ENCODE results near the gene CAB39.

Gene CAB39

GRCh38 chr2:230847883-230848388, 135.3 kb downstream of the CAB39 start:
- peak; percentile 34 for DNase-seq (ENCODE audit: low read depth)

GRCh38 chr2:230849633-230850357, 137.2 kb downstream of the CAB39 start:
- no peak overlapping the region for H3K4me3 ChIP-seq (ENCODE audit: control insufficient read depth, low read depth, low read length)
- peak; percentile 84 for TF ChIP-seq CTCF (IDR thresholded peaks at IDR 0.05; ENCODE audit: control insufficient read depth, insufficient read depth, low read depth, low read length, missing control alignments)
- no peak for DNase-seq (ENCODE audit: low read depth)

More at GRCh38 chr2:230847883-230848388, 135.3 kb downstream of the CAB39 start:
- TF ChIP-seq CTCF (IDR thresholded peaks at IDR 0.05; ENCODE audit: control insufficient read depth, insufficient read depth, low read depth, low read length, missing control alignments): peak; percentile 94
- H3K4me3 ChIP-seq (ENCODE audit: control insufficient read depth, low read depth, low read length): no peak overlapping the region

- no peak for DNase-seq (ENCODE audit: low read depth)
- no peak for TF ChIP-seq CTCF (IDR thresholded peaks at IDR 0.05; ENCODE audit: control insufficient read depth, insufficient read depth, low read depth, low read length, missing control alignments)
- no peak overlapping the region for H3K4me3 ChIP-seq (ENCODE audit: control insufficient read depth, low read depth, low read length)
Observed at GRCh38 chr2:230850358-230850658, 137.7 kb downstream of the CAB39 start.

- TF ChIP-seq CTCF (IDR thresholded peaks at IDR 0.05; ENCODE audit: control insufficient read depth, insufficient read depth, low read depth, low read length, missing control alignments): no peak
- no peak overlapping the region for H3K4me3 ChIP-seq (ENCODE audit: control insufficient read depth, low read depth, low read length)
- no peak for DNase-seq (ENCODE audit: low read depth)
Observed at GRCh38 chr2:230852113-230852512, 139.5 kb downstream of the CAB39 start.

GRCh38 chr2:230861552-230862255, 149.1 kb downstream of the CAB39 start:
- no peak for TF ChIP-seq CTCF (IDR thresholded peaks at IDR 0.05; ENCODE audit: control insufficient read depth, insufficient read depth, low read depth, low read length, missing control alignments)
- DNase-seq (ENCODE audit: low read depth): no peak
- H3K4me3 ChIP-seq (ENCODE audit: control insufficient read depth, low read depth, low read length): no peak overlapping the region

- no peak for TF ChIP-seq CTCF (IDR thresholded peaks at IDR 0.05; ENCODE audit: control insufficient read depth, insufficient read depth, low read depth, low read length, missing control alignments)
- DNase-seq (ENCODE audit: low read depth): no peak
- H3K4me3 ChIP-seq (ENCODE audit: control insufficient read depth, low read depth, low read length): no peak overlapping the region
Observed at GRCh38 chr2:230862292-230862691, 149.7 kb downstream of the CAB39 start.
